HepG2 (cell line): Measurements from ENCODE around the gene P4HB. TPM values are rescaled to one million over a fixed set of nuclear protein-coding genes. Genes with fewer than 3 reads are reported as not detected.

Experiments used
- AGO2 ChIP-seq: fragments of 200-400 bp; formaldehyde crosslinking; optimal IDR thresholded peaks from 2 replicates; pipeline ENCODE3; 2017; ENCODE audit warnings: mild to moderate bottlenecking, low read depth, low read length, moderate library complexity
- ARHGAP35 ChIP-seq: sonication (generic); formaldehyde crosslinking; IDR thresholded peaks from 2 replicates; pipeline ENCODE4 v1.9.0; 2022; ENCODE audit warnings: mild to moderate bottlenecking, inconsistent platforms, moderate library complexity, missing genetic modification reagents, borderline replicate concordance
- CAMTA2 ChIP-seq: sonication (generic); formaldehyde crosslinking; IDR thresholded peaks from 2 replicates; pipeline ENCODE4 v1.4.0; 2020; ENCODE audit warnings: mild to moderate bottlenecking, missing genetic modification reagents, borderline replicate concordance
- PHF21A ChIP-seq: sonication (generic); formaldehyde crosslinking; IDR thresholded peaks from 2 replicates; pipeline ENCODE4 v1.5.0; 2020; ENCODE audit warnings: mild to moderate bottlenecking, missing genetic modification reagents
- TBX2 ChIP-seq: sonication (generic); formaldehyde crosslinking; IDR thresholded peaks from 2 replicates; pipeline ENCODE4 v1.5.0; 2020; ENCODE audit warnings: missing genetic modification reagents, mild to moderate bottlenecking, borderline replicate concordance
- ZBTB20 ChIP-seq: sonication (generic); formaldehyde crosslinking; IDR thresholded peaks from 2 replicates; pipeline ENCODE4 v1.8.1; 2023; ENCODE audit warnings: missing genetic modification reagents, low read depth, mild to moderate bottlenecking, borderline replicate concordance
- ZBTB7B ChIP-seq: sonication (generic); formaldehyde crosslinking; IDR thresholded peaks from 2 replicates; pipeline ENCODE4 v1.4.0; 2020; ENCODE audit warnings: missing genetic modification reagents
- ZNF605 ChIP-seq: sonication (generic); formaldehyde crosslinking; IDR thresholded peaks from 2 replicates; pipeline ENCODE4 v1.8.0; 2022; ENCODE audit warnings: mild to moderate bottlenecking, missing genetic modification reagents
- ZNF609 ChIP-seq: sonication (generic); formaldehyde crosslinking; IDR thresholded peaks from 2 replicates; pipeline ENCODE4 v1.4.0; 2020; ENCODE audit warnings: mild to moderate bottlenecking, missing genetic modification reagents, borderline replicate concordance
- ZNF850 ChIP-seq: sonication (generic); formaldehyde crosslinking; conservative IDR thresholded peaks from 2 replicates; pipeline ENCODE4 v1.9.0; 2021; ENCODE audit warnings: mild to moderate bottlenecking, missing genetic modification reagents
- polyA plus RNA-seq, 8 experiments: library from polyadenylated mRNA; depleted of rRNA in 3 of 8; stranded (reverse) in 7 of 8; unstranded in 1 of 8; fragments of >200 nt; fragmentation: Illumina TruSeq in 4 of 8; extraction: Trizol in 4 of 8; gene quantifications; 2 replicates each; pipeline versions ENCODE4 v1.2.1 to v1.2.3, GENCODE V29; 2011 to 2016; ENCODE audit warnings: low read depth in 4 of 8, missing spikeins in 1 of 8, mixed read lengths in 1 of 8; ENCODE audit not compliant: insufficient read depth in 1 of 8
- total RNA-seq, 5 experiments: library from RNA; depleted of rRNA; stranded (reverse); fragments of >200 nt; fragmentation: Illumina TruSeq; extraction: Trizol; gene quantifications; 2 replicates each; pipeline ENCODE4 v1.2.3, GENCODE V29; 2016; ENCODE audit warnings: low read depth in 1 of 5
- TF ChIP-seq, protein P1 (sequence below): sonication (generic); formaldehyde crosslinking; IDR thresholded peaks from 2 replicates; pipeline ENCODE4 v1.4.0; 2020; ENCODE audit warnings: missing genetic modification reagents, low read depth, mild to moderate bottlenecking, borderline replicate concordance
- TF ChIP-seq, protein P2 (sequence below): IDR thresholded peaks from 2 replicates; pipeline ENCODE4 v1.6.1; 2016; ENCODE audit warnings: low read depth, control low read depth
- TF ChIP-seq, protein P3 (sequence below): sonication (generic); formaldehyde crosslinking; IDR thresholded peaks from 2 replicates; pipeline ENCODE4 v1.4.0; 2020; ENCODE audit warnings: missing genetic modification reagents

Gene P4HB
- total and polyA plus RNA-seq, 2 of the 13 experiments (the other 11 are each of a cell fraction or from before 2014, with no cell fraction given) = 185 to 782 TPM

DNA sequence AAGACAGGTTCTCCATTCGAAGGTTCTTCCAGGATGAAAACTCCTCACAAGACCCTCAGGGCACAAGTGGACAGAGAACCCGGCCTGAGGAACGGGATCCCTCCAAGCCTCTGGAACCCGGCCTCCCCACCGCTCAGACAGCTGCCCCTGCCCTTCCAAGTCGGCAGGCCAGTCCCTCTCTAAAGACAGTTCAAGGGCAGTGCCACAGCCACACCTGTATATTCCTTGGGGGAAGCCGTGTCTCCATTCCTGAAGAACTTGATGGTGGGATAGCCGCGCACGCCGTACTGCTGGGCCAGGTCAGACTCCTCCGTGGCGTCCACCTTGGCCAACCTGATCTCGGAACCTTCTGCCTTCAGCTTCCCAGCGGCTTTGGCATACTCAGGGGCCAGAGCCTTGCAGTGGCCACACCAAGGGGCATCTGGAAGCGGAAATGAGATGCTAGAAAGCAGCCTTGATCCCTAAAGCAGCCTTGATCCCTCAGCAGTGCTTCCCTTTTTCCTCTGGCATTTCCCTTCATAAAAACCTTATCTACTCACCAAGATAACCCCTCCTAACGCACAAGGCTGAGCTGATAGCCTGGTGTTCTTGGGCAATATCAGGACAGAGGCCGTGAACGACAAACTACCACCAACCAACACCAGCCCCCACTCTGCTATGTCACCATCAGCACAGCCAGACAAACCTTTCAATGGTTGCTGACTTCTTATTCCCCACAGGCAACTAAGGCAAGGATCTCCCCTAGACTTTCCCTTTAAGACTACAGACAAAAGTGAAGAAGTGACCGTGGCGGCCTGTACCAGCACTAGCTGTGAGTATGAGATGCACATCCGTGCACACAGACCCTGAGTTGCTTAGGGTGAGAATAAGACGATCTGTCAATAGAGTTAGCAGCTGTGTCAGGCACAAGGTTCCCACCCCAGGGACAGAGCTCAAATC, 1.1 kb downstream of the P4HB start (continued):
- TF ChIP-seq ZNF609 (CRISPR knock-in tag) (0 out of 2 replicates have a peak, but pooled peaks have one; percentile 10), ZNF605 (CRISPR knock-in tag) (0 out of 2 replicates have a peak, but pooled peaks have one; percentile 37), ZBTB7B (no peak), ARHGAP35 (CRISPR knock-in tag) (0 out of 2 replicates have a peak, but pooled peaks have one; percentile 17), AGO2 (peak; percentile 42), ZBTB20 (no peak), CAMTA2 (CRISPR knock-in tag) (0 out of 2 replicates have a peak, but pooled peaks have one; percentile 36), PHF21A (CRISPR knock-in tag) (peak; percentile 20; the same call in 1 of the 2 replicates), TBX2 (0 out of 2 replicates have a peak, but pooled peaks have one; percentile 15), ZNF850 (CRISPR knock-in tag) (no peak; the same call in 1 of the 2 replicates)
- TF ChIP-seq, protein P1, sequence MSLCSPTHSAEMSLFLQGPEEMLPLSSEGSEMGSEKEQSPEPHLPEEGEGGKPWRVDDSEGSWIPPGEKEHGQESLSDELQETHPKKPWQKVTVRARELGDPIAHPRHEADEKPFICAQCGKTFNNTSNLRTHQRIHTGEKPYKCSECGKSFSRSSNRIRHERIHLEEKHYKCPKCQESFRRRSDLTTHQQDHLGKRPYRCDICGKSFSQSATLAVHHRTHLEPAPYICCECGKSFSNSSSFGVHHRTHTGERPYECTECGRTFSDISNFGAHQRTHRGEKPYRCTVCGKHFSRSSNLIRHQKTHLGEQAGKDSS (CRISPR knock-in tag) = 0 out of 2 replicates have a peak, but pooled peaks have one; percentile 4
- TF ChIP-seq, protein P2, sequence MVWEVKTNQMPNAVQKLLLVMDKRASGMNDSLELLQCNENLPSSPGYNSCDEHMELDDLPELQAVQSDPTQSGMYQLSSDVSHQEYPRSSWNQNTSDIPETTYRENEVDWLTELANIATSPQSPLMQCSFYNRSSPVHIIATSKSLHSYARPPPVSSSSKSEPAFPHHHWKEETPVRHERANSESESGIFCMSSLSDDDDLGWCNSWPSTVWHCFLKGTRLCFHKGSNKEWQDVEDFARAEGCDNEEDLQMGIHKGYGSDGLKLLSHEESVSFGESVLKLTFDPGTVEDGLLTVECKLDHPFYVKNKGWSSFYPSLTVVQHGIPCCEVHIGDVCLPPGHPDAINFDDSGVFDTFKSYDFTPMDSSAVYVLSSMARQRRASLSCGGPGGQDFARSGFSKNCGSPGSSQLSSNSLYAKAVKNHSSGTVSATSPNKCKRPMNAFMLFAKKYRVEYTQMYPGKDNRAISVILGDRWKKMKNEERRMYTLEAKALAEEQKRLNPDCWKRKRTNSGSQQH (CRISPR knock-in tag) = 0 out of 2 replicates have a peak, but pooled peaks have one; percentile 14
- TF ChIP-seq, protein P3, sequence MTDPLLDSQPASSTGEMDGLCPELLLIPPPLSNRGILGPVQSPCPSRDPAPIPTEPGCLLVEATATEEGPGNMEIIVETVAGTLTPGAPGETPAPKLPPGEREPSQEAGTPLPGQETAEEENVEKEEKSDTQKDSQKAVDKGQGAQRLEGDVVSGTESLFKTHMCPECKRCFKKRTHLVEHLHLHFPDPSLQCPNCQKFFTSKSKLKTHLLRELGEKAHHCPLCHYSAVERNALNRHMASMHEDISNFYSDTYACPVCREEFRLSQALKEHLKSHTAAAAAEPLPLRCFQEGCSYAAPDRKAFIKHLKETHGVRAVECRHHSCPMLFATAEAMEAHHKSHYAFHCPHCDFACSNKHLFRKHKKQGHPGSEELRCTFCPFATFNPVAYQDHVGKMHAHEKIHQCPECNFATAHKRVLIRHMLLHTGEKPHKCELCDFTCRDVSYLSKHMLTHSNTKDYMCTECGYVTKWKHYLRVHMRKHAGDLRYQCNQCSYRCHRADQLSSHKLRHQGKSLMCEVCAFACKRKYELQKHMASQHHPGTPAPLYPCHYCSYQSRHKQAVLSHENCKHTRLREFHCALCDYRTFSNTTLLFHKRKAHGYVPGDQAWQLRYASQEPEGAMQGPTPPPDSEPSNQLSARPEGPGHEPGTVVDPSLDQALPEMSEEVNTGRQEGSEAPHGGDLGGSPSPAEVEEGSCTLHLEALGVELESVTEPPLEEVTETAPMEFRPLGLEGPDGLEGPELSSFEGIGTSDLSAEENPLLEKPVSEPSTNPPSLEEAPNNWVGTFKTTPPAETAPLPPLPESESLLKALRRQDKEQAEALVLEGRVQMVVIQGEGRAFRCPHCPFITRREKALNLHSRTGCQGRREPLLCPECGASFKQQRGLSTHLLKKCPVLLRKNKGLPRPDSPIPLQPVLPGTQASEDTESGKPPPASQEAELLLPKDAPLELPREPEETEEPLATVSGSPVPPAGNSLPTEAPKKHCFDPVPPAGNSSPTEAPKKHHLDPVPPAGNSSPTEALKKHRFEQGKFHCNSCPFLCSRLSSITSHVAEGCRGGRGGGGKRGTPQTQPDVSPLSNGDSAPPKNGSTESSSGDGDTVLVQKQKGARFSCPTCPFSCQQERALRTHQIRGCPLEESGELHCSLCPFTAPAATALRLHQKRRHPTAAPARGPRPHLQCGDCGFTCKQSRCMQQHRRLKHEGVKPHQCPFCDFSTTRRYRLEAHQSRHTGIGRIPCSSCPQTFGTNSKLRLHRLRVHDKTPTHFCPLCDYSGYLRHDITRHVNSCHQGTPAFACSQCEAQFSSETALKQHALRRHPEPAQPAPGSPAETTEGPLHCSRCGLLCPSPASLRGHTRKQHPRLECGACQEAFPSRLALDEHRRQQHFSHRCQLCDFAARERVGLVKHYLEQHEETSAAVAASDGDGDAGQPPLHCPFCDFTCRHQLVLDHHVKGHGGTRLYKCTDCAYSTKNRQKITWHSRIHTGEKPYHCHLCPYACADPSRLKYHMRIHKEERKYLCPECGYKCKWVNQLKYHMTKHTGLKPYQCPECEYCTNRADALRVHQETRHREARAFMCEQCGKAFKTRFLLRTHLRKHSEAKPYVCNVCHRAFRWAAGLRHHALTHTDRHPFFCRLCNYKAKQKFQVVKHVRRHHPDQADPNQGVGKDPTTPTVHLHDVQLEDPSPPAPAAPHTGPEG (CRISPR knock-in tag) = no peak
